ENCODE results near the gene CACNA1A.

- TF ChIP-seq HDGF (IDR thresholded peaks at IDR 0.05; ENCODE audit: borderline replicate concordance) = no peak
- TF ChIP-seq FOXK2 (IDR thresholded peaks at IDR 0.05) = no peak
- TF ChIP-seq SP1 (IDR thresholded peaks at IDR 0.05) = no peak
- no peak for TF ChIP-seq FOXA1 (IDR thresholded peaks at IDR 0.05)
- no peak for TF ChIP-seq FOXM1 (IDR thresholded peaks at IDR 0.05; ENCODE audit: borderline replicate concordance)
- no peak for TF ChIP-seq NFRKB (IDR thresholded peaks at IDR 0.05)
- no peak for TF ChIP-seq SUZ12 (IDR thresholded peaks at IDR 0.05)
- no peak for TF ChIP-seq TARDBP (IDR thresholded peaks at IDR 0.05)
- no peak for TF ChIP-seq BHLHE40 (IDR thresholded peaks at IDR 0.05; ENCODE audit: borderline replicate concordance)
Observed at GRCh38 chr19:13319526-13319925, 186.8 kb downstream of the CACNA1A start.
